ENCODE data around the gene IGF2. TPM values are rescaled to one million over a fixed set of nuclear protein-coding genes. Genes with fewer than 3 reads are reported as not detected.

IGF2 gene
- total and polyA plus RNA-seq, 2 of the 8 experiments (the other 6 are each of a cell fraction or from before 2014, with no cell fraction given), result 0.74 to 1.5 TPM

DNA sequence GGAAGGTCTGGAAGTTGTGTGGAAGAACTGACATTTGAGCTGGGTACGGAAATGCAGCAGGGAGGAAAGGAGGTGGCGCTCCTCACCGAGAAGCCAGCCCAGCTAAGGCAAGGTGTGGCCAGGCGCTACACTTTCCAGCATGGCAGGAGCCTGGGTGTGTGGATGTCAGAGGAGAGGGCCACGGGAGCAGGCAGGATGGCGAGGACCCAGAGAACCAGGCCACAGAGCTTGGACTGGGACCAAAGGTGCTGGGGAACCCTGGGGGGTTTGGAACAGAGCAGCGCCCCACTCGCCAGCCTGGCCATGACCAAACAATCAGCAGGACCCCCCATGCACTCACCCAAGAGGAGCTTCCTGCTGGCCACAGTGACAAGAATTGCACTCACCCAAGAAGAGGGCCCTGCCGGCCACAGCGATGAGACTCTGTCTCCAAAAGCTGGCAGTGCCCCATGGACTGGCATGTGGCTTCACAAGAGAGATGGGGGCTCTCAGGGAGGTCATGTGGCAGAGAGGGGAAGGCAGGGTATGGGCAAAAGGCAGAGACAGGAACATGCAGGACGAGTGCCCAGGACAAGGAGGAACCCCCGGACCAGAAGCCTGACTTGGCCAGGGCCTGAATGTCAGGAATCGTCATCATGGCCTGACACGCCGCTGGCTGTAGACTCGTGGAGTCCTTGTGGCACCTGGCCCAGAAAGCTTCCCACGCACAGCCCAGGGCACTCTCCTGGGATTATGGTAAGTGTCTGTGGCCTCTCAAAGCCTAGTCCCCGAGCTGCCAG is 45.4 kb downstream of the IGF2 start (continued):
- TF ChIP-seq, protein P1, sequence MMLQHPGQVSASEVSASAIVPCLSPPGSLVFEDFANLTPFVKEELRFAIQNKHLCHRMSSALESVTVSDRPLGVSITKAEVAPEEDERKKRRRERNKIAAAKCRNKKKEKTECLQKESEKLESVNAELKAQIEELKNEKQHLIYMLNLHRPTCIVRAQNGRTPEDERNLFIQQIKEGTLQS (IDR thresholded peaks at IDR 0.05; ENCODE audit: insufficient read depth, low read depth, low read length), result no peak
- TF ChIP-seq HDAC6 (IDR thresholded peaks at IDR 0.05; ENCODE audit: low read depth, low read length), result no peak
- no peak for TF ChIP-seq MAFK (IDR thresholded peaks at IDR 0.05; ENCODE audit: low read depth, low read length)

Measured in H1 (cell line).